ENCODE data around the gene ZNF746.

The ZNF746 gene

GRCh38 chr7:149460493-149461277, 36.9 kb downstream of the ZNF746 start, which contains the start of gene ZNF777:
ZNF777 (minus strand) TSS chr7:149461062; CDS start chr7:149456022, 5,040 bp downstream.
- H3K36me3 ChIP-seq (replicated peaks; ENCODE audit: insufficient read depth, low read length) = no peaks in the 10 kb centered on the region; the same call in none of the 2 replicates
- peak within 1 kb of the TSS; percentile 56; the same call in 1 of the 2 replicates for H3K9ac ChIP-seq (ENCODE audit: low read length)
- peak; percentile 96 for DNase-seq
- peaks cover 3% of the 10 kb centered on the region; the same call in 1 of the 2 replicates for H3F3A ChIP-seq (ENCODE audit: insufficient read depth, low read length)
- no peaks in the 10 kb centered on the region for H3K9me2 ChIP-seq (replicated peaks; ENCODE audit: insufficient read depth, low read length)
- H3K27me3 ChIP-seq (replicated peaks; ENCODE audit: insufficient read depth, low read length) = no peaks in the 10 kb centered on the region; the same call in 1 of the 2 replicates
- peak within 1 kb of the TSS; percentile 99 for H2AFZ ChIP-seq (ENCODE audit: low read length)
- peak within 1 kb of the TSS; percentile 77 for H3K4me3 ChIP-seq (ENCODE audit: low read length)
- TF ChIP-seq EZH2phosphoT487 (IDR thresholded peaks at IDR 0.05; ENCODE audit: low read length) (no peak), CTCF (IDR thresholded peaks at IDR 0.05; ENCODE audit: low read length) (peak; percentile 78)
- H3K9me3 ChIP-seq (replicated peaks; ENCODE audit: insufficient read depth, low read length) = no peaks in the 10 kb centered on the region
- no peak within 1 kb of the TSS for H3K27ac ChIP-seq (ENCODE audit: low read length)
- peak within 1 kb of the TSS; percentile 95 for H3K4me2 ChIP-seq (ENCODE audit: low read depth, low read length)
- peaks cover 12% of the 10 kb centered on the region; the same call in 1 of the 2 replicates for H3K4me1 ChIP-seq (ENCODE audit: low read length)
- H3K79me2 ChIP-seq (ENCODE audit: low read length) = peaks cover 35% of the 10 kb centered on the region
- H4K20me1 ChIP-seq (ENCODE audit: insufficient read depth, low read length) = no peaks in the 10 kb centered on the region

GRCh38 chr7:149459540-149460452, 37.8 kb downstream of the ZNF746 start:
- no peaks in the 10 kb centered on the region; the same call in 1 of the 2 replicates for H3K27me3 ChIP-seq (replicated peaks; ENCODE audit: insufficient read depth, low read length)
- no peak for TF ChIP-seq EZH2phosphoT487 (IDR thresholded peaks at IDR 0.05; ENCODE audit: low read length)
- TF ChIP-seq CTCF (IDR thresholded peaks at IDR 0.05; ENCODE audit: low read length) = no peak
- TF ChIP-seq EZH2 (optimal IDR thresholded peaks at IDR 0.05; ENCODE audit: low read depth, low read length) = no peak
- no peaks in the 10 kb centered on the region for H3K9me3 ChIP-seq (replicated peaks; ENCODE audit: insufficient read depth, low read length)
- no peak overlapping the region for H3K27ac ChIP-seq (ENCODE audit: low read length)
- peaks cover 3% of the 10 kb centered on the region; the same call in 1 of the 2 replicates for H3F3A ChIP-seq (ENCODE audit: insufficient read depth, low read length)
- H3K79me2 ChIP-seq (ENCODE audit: low read length) = peaks cover 35% of the 10 kb centered on the region
- peak; percentile 41 for DNase-seq
- H3K9me2 ChIP-seq (replicated peaks; ENCODE audit: insufficient read depth, low read length) = no peaks in the 10 kb centered on the region
- no peaks in the 10 kb centered on the region for H4K20me1 ChIP-seq (ENCODE audit: insufficient read depth, low read length)
- H3K9ac ChIP-seq (ENCODE audit: low read length) = peak overlapping the region; percentile 32; the same call in 1 of the 2 replicates
- no peaks in the 10 kb centered on the region; the same call in none of the 2 replicates for H3K36me3 ChIP-seq (replicated peaks; ENCODE audit: insufficient read depth, low read length)
- H3K4me2 ChIP-seq (ENCODE audit: low read depth, low read length) = peak overlapping the region; percentile 40; the same call in 1 of the 2 replicates
- H2AFZ ChIP-seq (ENCODE audit: low read length) = no peak overlapping the region
- H3K4me3 ChIP-seq (ENCODE audit: low read length) = peak overlapping the region; percentile 62
- peaks cover 12% of the 10 kb centered on the region; the same call in 1 of the 2 replicates for H3K4me1 ChIP-seq (ENCODE audit: low read length)

- Histone ChIP-seq H3K79me2 (ENCODE audit: low read length) (peaks cover 35% of the 10 kb centered on the region), H3K36me3 (replicated peaks; ENCODE audit: insufficient read depth, low read length) (no peaks in the 10 kb centered on the region; the same call in none of the 2 replicates), H3K4me3 (ENCODE audit: low read length) (peak overlapping the region; percentile 62), H3K27me3 (replicated peaks; ENCODE audit: insufficient read depth, low read length) (no peaks in the 10 kb centered on the region), H3K9ac (ENCODE audit: low read length) (no peak overlapping the region; the same call in 1 of the 2 replicates), H4K20me1 (ENCODE audit: insufficient read depth, low read length) (no peaks in the 10 kb centered on the region), H3K9me2 (replicated peaks; ENCODE audit: insufficient read depth, low read length) (no peaks in the 10 kb centered on the region), H3K4me1 (ENCODE audit: low read length) (peaks cover 12% of the 10 kb centered on the region; the same call in 1 of the 2 replicates), H3K27ac (ENCODE audit: low read length) (no peak overlapping the region), H2AFZ (ENCODE audit: low read length) (no peak overlapping the region), H3K9me3 (replicated peaks; ENCODE audit: insufficient read depth, low read length) (no peaks in the 10 kb centered on the region), H3K4me2 (ENCODE audit: low read depth, low read length) (peak overlapping the region; percentile 40; the same call in 1 of the 2 replicates), H3F3A (ENCODE audit: insufficient read depth, low read length) (peaks cover 3% of the 10 kb centered on the region; the same call in 1 of the 2 replicates)
- no peak for TF ChIP-seq EZH2phosphoT487 (IDR thresholded peaks at IDR 0.05; ENCODE audit: low read length)
- no peak for TF ChIP-seq CTCF (IDR thresholded peaks at IDR 0.05; ENCODE audit: low read length)
- no peak for TF ChIP-seq EZH2 (optimal IDR thresholded peaks at IDR 0.05; ENCODE audit: low read depth, low read length)
- DNase-seq = no peak
Observed at GRCh38 chr7:149459201-149459539, 38.4 kb downstream of the ZNF746 start.
